ENCODE results near the gene DZANK1.
"Not testable (repeated sequence)": the region's sequence is repeated elsewhere in the genome, so short reads cannot be mapped to it uniquely, and the experiment has no call there.

Gene DZANK1

GRCh38 chr20:18375551-18375950, 91.3 kb downstream of the DZANK1 start:
- not testable (repeated sequence) for DNase-seq (ENCODE audit: low read depth)

- DNase-seq (ENCODE audit: low read depth) = no peak
Observed at GRCh38 chr20:18372296-18372695, 94.5 kb downstream of the DZANK1 start.

GRCh38 chr20:18364768-18365167, 102.1 kb downstream of the DZANK1 start:
- DNase-seq (ENCODE audit: low read depth) = no peak

DNA sequence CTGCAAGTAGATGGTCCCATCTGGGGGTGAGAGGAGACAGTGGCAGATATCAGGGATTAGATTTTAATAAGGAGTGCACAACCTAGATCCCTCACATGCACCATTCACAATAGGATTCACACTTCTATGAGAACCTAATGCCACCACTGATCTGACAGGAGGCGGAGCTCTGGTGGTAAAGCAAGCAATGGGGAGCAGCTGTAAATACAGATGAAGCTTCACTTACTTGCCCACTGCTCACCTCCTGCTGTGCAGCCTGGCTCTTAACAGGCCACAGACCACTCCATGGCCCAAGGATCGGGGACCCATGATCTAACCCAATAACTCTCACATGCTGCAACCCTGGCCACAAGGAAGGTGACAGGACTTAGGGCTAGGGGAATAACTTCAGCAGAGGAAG, 103.1 kb downstream of the DZANK1 start:
- no peak for DNase-seq (ENCODE audit: low read depth)

DNA sequence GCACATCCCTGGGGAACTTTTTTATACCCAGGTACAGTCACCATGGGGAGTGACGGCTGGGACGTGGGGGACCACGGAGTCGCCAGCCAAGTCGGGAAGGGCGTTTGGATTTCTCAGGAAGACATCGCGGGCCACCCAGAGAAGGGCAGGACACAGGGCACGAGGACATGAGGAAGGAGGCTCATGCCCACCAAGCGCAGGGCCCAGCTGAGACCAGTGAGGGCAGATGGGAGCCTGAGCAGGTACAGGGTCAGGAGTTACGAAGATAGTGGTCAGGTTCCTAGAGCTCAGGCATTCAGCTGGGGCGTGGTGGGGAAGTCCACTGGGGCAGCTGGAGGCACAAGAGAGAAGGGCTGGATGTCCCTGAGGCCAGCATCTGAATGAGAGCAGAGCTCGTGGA, 103.9 kb downstream of the DZANK1 start:
- DNase-seq (ENCODE audit: low read depth) = no peak

DNA sequence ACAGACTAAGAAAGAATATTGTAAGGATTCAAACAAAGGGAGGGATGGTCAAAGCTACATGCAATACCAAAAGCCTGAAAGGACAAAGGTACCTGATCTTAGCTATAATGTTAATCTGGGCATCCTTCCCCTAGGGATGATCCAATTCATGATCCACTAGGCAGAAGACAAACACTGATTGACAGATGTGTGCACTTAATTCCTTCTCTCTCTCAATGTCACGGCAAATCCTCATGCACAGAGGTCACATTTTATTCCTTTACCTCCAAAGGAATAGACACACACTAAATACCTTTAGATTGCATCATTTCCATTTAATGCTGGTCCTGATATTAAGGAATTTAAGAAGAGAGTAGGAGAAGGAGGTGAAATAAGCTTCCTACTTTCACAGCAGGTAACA, 105.2 kb downstream of the DZANK1 start:
- DNase-seq (ENCODE audit: low read depth) = no peak

DNA sequence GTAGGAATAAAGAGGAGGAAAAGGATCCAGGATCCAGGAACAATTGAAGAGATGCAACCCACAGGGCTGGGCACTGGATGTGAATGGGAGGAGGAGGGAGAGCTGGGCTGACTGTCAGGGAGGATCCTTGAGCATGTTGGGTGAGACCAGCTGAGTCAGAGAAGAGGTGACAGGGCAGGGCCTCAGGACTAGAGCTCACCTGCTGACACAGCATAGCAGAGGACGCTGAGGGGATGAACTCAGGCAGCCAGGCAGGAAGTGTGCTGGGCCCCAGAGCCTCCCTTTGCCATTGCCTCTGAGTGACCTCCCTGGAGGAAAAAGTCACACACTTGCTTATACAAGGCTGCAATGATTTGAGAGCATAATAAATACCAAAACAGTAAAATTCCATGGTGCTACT, 106.2 kb downstream of the DZANK1 start:
- no peak for DNase-seq (ENCODE audit: low read depth)

- DNase-seq (ENCODE audit: low read depth) = no peak
Observed at GRCh38 chr20:18359854-18360253, 107.0 kb downstream of the DZANK1 start.

GRCh38 chr20:18349749-18350148, 117.1 kb downstream of the DZANK1 start:
- not testable (repeated sequence) for DNase-seq (ENCODE audit: low read depth)

All from activated T-cell treated with anti-CD3 and anti-CD28 coated beads for 48 hours (primary cell).